Activated CD4-positive, alpha-beta T cell treated with anti-CD3 and anti-CD28 coated beads for 24 hours (primary cell): ENCODE results near the gene OSBP2.
A peak's percentile ranks its signal among the peaks of the same experiment; 100 is the strongest.
"Not testable (repeated sequence)": the region's sequence is repeated elsewhere in the genome, so short reads cannot be mapped to it uniquely, and the experiment has no call there.

Source experiments
- DNase-seq, 2 donors: peaks; one replicate each; pipeline ENCODE4 v3.0.0-alpha.2; 2020; ENCODE audit warnings: low read depth in 2 of 2

Gene OSBP2

GRCh38 chr22:30763815-30764673, 69.4 kb downstream of the OSBP2 start:
- peak in 1 of 2 donors; percentile 21 for DNase-seq

DNA sequence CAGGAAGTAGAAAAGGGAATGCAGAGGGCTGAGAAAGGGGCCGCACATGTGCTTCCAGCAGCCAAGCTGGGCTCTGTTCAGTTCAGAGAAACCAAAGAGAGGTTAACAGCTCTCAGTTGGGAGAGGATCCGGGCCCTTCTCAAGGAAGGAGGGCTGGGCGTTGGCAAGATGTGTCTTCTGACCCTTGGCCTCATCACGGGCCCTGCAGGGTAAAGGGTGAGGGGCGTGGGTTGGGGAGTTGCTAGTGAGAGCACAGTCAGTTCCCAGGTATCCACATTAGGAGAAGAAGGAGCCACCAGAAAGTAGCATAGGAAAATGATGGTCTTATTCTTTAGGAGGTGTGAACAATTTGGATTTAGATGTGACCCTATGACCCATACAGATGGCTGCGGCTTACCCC, 73.0 kb downstream of the OSBP2 start:
- no peak for DNase-seq

- no peak for DNase-seq
These were observed 76.0 kb downstream of the OSBP2 start for GRCh38 chr22:30770716-30771115.

DNA sequence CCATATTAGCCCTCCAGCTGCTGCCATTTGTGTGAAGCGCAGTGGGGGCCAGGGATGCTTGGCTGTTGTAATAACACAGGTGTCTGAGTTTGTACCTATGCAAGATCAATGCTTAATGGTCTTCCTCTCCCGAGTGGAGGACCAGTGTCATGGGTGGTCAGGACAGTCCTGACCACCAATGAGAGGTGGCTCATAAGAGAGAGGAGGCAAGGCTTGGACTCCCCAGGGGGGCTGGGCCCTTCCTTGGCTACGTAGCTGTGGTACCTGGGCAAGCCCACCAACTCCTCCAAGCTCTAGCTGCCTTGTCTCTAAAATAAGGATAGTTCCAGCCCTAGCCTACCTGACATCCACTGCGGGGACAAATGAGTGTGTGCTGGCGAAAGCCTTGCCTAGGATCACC, 79.2 kb downstream of the OSBP2 start:
- no peak for DNase-seq

GRCh38 chr22:30774566-30774965, 79.9 kb downstream of the OSBP2 start:
- DNase-seq = no peak

DNA sequence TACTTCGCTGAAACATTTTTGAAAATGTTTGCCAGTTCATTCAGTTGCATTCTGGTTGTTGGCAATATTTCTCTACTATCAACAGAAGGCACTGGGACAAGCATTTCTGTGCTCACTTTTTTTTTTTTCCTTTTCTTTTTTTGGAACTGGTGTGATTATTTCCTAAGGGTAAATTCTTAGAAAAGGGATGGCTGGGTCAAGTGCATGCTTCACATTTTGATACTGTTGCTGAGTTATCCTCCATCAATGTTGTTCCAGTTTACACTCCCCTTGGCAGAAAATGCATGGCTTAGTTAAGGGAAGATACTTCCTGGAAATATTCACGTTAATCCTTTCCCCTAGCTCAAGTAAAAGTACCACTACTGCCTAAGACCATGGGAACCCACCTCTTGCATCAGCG, 81.8 kb downstream of the OSBP2 start:
- DNase-seq = no peak

DNA sequence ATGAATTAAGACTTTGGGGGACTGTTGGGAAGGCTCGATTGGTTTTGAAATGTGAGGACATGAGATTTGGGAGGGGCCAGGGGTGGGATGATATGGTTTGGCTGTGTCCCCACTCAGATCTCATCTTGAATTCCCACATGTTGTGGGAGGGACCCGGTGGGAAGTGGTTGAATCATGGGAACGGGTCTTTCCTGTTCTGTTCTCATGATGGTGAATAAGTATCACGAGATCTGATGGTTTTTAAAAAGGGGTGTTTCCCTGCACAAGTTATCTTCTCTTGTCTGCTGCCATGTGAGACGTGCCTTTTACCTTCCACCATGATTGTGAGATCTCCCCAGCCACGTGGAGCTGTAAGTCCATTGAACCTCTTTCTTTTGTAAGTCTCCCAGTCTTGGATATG, 82.5 kb downstream of the OSBP2 start:
- not testable (repeated sequence) for DNase-seq

- no peak for DNase-seq
These were observed 82.9 kb downstream of the OSBP2 start for GRCh38 chr22:30777587-30777986.

DNA sequence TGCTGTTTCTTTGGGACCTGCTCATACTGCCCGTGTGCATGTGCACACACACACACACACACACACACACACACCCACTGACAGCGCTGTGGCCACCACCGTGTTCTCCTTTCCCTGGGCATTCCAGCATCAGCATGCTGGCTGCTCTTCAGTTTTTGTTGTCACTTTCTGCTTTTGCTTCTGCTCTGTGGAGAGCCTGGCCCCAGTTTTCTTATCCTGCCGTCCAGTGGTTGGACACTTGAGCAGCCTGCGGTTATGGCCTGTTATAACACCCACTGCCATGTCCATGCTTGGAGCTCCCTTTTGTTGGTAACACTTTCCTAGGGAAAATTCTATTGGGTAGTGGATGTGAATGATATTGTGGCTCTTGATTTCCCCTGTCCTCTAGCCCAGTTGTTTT, 83.6 kb downstream of the OSBP2 start:
- DNase-seq = no peak

DNA sequence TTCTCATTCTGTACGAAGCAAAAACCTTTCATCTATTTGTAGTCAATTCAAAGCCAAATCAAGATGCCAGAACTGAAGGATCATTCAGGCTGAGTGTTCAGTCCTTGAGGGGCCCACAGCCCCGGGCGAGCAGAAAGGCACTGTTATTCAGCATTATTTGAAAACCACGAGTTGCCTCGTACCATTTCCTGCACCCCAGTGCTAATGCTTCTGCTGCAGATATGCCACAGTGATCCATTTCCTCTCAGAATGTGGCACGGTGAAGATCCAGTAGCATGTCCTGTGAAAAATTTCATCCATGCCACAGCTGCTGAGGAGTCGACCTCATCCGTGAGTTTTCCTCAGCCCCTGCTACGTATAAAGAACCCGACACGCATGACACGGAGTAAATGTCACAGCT, 85.4 kb downstream of the OSBP2 start:
- DNase-seq = no peak

DNA sequence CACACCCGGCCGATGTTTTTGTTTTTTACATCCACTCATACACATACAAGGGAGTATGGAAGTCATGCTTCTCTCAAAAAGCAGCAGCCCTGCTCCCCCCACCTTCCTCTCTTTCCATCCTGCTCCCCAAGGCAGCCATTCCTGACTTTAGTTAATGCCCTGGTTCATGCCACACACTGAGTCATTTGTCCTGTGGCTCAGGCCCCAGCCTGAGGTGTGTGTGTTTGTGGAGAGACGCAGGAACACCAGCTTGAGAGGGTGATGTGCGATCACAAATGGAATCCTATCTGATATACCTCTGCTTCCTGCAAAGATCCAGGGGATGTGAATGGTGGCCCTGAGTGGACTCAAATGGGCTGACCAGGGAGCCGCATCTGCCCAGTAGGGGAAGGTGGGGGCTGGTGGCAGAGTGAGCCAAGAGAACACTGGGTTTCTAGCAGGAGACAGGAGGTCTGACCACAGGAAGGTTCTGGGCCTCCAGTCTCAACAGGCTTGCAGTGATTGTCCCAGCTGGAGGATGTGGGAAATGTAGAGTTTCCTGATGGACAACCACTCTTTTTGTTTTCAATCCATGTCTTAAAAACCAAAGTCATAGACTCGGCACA, 86.7 kb downstream of the OSBP2 start:
- DNase-seq = no peak

GRCh38 chr22:30782613-30783012, 87.9 kb downstream of the OSBP2 start:
- no peak for DNase-seq

DNA sequence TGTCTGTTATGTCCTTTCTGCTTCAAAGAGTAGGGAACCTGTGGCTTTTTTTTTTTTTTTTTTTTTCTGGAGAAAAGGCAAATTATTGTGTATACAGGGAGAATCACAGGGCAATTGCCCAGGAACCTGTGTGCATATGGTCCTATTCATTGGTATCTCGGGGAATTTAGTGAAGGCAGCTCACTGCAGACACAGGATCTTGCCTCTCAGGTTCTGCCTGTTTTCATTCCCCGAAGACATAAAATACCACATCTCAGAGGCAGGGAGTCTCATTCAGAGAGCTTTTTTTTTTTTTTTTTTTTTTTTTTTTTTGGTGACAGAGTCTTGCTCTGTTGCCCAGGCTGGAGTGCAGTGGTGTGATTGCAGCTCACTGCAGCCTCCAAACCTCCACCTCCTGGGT, 88.3 kb downstream of the OSBP2 start:
- no peak for DNase-seq

DNA sequence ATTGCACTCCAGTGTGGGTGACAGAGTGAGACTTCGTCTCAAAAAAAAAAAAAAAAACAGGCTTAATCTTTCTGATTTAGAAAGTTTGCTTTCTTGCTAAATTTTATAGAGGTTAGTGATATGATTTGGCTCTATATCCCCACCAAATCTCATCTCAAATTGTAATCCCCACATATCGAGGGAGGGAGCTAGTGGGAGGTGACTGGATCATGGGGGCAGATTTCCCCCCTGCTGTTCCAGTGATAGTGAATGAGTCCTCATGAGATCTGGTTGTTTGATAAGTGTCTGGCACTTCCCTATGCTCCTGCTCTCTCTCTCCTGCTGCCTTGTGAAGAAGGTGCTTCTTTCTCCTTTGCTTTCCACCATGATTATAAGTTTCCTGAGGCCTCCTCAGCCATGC, 90.9 kb downstream of the OSBP2 start:
- DNase-seq = no peak

DNA sequence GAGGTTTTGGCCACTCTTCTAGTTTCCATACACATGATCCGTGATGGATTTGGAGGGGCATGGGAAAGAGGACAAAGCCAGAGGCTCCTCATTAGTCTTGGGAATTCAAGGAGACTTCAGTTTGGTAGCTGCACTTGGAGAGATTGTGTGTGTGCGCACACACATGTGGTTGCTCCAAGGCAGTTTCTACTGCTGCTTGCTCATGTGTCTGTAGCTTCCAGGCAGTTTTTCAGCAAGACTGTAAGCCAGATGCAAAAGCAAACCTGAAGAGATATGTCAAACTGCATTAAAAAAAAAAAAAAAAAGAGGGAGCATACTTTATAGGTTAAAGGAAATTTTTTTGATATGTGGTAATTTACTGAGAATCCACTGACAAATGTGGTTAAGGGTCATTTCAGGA, 95.7 kb downstream of the OSBP2 start:
- no peak for DNase-seq

DNA sequence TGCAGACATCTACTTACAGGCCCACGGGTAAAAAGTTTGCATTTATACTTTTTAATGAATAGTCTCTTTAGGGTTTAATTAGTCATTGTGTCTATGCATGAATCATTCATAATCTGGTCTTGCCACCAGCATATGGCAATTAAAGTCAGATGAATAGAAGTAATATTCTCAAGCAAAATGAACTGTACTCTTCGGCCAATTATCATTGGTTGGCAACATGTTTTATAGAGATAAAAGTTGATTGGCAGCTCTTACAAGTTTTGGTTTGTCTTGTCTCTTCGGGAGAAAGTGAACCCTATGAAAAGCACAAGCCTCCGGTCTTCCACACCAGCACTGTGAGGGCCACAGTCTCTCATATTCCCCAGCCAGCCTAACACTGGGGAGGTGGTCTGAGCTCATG, 97.8 kb downstream of the OSBP2 start:
- DNase-seq = no peak

DNA sequence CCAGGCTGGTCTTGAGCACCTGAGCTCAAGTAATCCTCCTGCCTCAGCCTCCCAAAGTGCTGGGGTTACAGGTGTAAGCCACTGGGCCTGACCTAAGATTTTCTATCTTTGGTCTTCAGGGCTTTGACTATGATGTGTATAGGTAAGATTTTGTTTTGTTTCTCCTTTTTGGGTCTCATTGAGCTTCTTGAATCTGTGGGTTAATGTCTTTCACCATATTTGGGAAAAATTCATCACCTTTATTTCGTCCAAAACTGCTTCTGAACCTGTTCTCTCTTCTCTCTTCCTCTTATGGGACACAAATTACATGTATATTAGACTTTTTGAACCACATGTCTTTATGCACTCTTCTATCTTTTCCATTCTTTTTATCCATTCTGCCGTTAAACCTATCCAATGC, 100.4 kb downstream of the OSBP2 start:
- no peak for DNase-seq

- no peak for DNase-seq
These were observed 107.0 kb downstream of the OSBP2 start for GRCh38 chr22:30801695-30802094.

- peak; percentile 45 to 63 for DNase-seq
These were observed 107.8 kb downstream of the OSBP2 start for GRCh38 chr22:30802202-30803166.

DNA sequence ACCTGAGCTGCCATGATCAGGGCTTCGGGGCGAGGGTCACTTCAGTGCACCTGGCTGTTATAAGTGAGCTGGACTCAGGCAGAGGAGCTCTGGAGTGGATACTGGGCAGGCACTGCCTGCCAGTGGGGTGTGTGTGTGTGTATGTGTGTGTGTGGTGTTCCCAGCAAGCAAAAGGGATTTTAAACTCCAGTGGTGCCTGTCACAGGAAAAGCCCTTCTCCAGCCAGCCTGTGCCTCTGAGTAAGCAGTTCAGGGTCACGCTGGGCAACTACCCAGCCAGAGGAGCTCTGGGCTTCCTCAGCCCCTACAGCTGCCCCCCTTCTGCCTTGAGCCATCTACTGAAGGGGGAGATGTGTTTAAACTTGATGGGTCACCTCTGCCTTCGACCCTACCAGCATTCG, 109.0 kb downstream of the OSBP2 start:
- no peak for DNase-seq

- DNase-seq = no peak
These were observed 110.0 kb downstream of the OSBP2 start for GRCh38 chr22:30804626-30805025.

DNA sequence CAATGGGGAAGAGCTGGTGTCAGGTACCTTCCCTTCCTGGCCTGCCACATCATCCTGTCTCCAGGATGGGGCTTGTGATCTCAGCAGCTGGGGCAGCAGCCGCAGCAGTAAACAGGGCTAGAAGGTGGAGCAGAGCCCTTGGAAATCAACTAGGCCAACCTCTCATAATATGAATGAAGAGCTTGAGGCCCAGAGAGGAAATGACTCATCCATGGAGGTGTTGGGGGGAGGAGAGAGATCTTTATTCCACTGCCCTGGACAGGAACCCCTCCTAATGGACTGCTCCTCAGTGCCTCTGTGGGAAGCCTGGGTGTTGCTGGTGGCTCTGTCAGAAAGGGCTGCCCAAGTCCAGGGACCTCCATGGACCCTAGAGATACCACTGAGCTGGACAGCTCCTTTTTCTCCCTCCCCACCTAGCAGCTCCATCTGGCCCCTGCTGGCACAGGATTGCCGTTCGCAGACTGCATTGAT, 111.8 kb downstream of the OSBP2 start:
- no peak for DNase-seq
